ENCODE measurements around the gene PLA2G15. TPM values are rescaled to one million over a fixed set of nuclear protein-coding genes. Genes with fewer than 3 reads are reported as not detected.

The PLA2G15 gene
- total RNA-seq, 1 experiment from 2014 or later, result 4.6 TPM

DNA sequence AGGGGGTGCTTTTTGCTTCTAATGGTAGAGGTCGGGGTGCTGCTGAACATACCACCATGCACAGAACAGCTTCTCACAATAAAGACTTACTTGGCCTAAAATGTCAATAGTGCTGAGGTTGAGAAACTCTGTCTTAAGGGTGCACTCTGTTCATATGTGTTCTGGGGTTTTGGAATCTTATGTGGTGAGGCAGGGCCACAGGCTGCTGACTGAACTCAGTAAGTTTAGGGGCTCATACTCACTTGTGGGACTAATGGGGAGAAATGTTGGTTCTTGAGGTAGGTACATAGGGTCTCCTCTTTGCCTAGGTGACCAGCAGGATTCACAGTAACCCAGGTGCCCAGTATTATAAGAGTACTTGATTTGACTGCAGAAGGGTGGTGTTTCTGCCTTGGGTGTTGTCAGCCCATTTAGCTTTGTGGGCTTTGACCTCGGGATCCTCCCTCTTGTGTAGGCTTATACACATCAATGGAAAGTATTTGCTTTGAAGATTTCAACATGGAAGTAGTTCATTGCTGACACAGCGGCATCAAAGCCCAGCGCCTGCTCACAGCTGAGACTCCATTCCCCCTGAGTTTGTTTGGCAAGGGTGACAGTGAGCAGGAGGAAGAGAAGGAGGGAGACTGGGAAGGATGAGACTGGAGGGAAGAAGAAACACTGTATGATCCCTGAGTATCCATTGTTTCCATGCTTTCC, 36.3 kb downstream of the PLA2G15 start:
- Mint-ChIP-seq H3K27me3 (ENCODE audit: insufficient read depth, unreplicated experiment) (no peaks in the 10 kb centered on the region), H3K36me3 (ENCODE audit: insufficient read depth, unreplicated experiment) (peaks cover 75% of the 10 kb centered on the region), H3K27ac (ENCODE audit: low read depth, unreplicated experiment) (no peak overlapping the region), H3K9me3 (ENCODE audit: unreplicated experiment) (no peaks in the 10 kb centered on the region), H3K4me1 (ENCODE audit: insufficient read depth, unreplicated experiment) (peaks cover 6% of the 10 kb centered on the region), H3K4me3 (ENCODE audit: unreplicated experiment) (no peak overlapping the region)
- no TSS peak for BruUV-seq (replicated peaks)
- ChIA-PET POLR2A (no interaction called here), CTCF (interaction anchor here (1.0 kb wide), 1 partner anchor 11 kb away, joined by 3 read pairs; no protein-coding TSS in a partner anchor)
- DNase-seq (ENCODE audit: unreplicated experiment), result no peak
- intact Hi-C loops (cut with micrococcal nuclease), result no loop called here
- TF ChIP-seq CTCF (IDR thresholded peaks at IDR 0.05; ENCODE audit: unreplicated experiment), result no peak

- Mint-ChIP-seq H3K4me1 (ENCODE audit: insufficient read depth, unreplicated experiment) (peaks cover 8% of the 10 kb centered on the region), H3K27me3 (ENCODE audit: insufficient read depth, unreplicated experiment) (no peaks in the 10 kb centered on the region), H3K4me3 (ENCODE audit: unreplicated experiment) (no peak overlapping the region), H3K27ac (ENCODE audit: low read depth, unreplicated experiment) (no peak overlapping the region), H3K36me3 (ENCODE audit: insufficient read depth, unreplicated experiment) (peaks cover 75% of the 10 kb centered on the region), H3K9me3 (ENCODE audit: unreplicated experiment) (no peaks in the 10 kb centered on the region)
- no TSS peak for BruUV-seq (replicated peaks)
- no peak for TF ChIP-seq CTCF (IDR thresholded peaks at IDR 0.05; ENCODE audit: unreplicated experiment)
- intact Hi-C loops (cut with micrococcal nuclease), result no loop called here
- no peak for DNase-seq (ENCODE audit: unreplicated experiment)
- ChIA-PET POLR2A (no interaction called here), CTCF (no interaction called here)
These were observed 36.9 kb downstream of the PLA2G15 start for GRCh38 chr16:68282064-68282452.

DNA sequence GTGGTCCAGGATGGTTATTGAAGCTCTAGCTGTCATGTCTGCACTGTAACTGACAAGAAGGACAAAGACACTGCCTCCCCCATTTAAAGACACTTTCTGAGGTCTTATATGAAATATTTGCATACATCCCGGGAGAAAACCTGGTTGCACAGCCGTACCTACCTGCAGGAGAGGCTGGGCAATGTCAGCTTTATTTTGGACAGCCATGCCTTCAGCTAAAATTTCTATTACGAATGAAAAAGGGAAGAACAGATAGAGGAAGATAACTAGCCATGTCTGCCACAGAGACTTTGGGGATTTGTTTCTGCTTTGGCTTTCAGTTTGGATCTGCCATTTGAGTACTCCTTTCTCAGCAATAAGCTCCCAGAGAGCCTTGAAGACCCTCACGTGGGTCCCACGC, 38.2 kb downstream of the PLA2G15 start:
- no TSS peak for BruUV-seq (replicated peaks)
- TF ChIP-seq CTCF (IDR thresholded peaks at IDR 0.05; ENCODE audit: unreplicated experiment), result no peak
- Mint-ChIP-seq H3K9me3 (ENCODE audit: unreplicated experiment) (no peaks in the 10 kb centered on the region), H3K27me3 (ENCODE audit: insufficient read depth, unreplicated experiment) (no peaks in the 10 kb centered on the region), H3K36me3 (ENCODE audit: insufficient read depth, unreplicated experiment) (peaks cover 78% of the 10 kb centered on the region), H3K4me3 (ENCODE audit: unreplicated experiment) (no peak overlapping the region), H3K27ac (ENCODE audit: low read depth, unreplicated experiment) (peak overlapping the region; percentile 13), H3K4me1 (ENCODE audit: insufficient read depth, unreplicated experiment) (peaks cover 20% of the 10 kb centered on the region)
- intact Hi-C loops (cut with micrococcal nuclease), result no loop called here
- ChIA-PET POLR2A (interaction anchor here (1.0 to 3.7 kb wide), 5 partner anchors 7 to 46 kb away, joined by 3 to 16 read pairs (median 6); partner anchors contain the start of genes PRMT7 and SLC7A6OS), CTCF (interaction anchor here (0.6 to 4.7 kb wide), 5 partner anchors 10 to 801 kb away, joined by 3 to 46 read pairs (median 4); partner anchors contain the start of gene SLC7A6)
- DNase-seq (ENCODE audit: unreplicated experiment), result no peak

DNA sequence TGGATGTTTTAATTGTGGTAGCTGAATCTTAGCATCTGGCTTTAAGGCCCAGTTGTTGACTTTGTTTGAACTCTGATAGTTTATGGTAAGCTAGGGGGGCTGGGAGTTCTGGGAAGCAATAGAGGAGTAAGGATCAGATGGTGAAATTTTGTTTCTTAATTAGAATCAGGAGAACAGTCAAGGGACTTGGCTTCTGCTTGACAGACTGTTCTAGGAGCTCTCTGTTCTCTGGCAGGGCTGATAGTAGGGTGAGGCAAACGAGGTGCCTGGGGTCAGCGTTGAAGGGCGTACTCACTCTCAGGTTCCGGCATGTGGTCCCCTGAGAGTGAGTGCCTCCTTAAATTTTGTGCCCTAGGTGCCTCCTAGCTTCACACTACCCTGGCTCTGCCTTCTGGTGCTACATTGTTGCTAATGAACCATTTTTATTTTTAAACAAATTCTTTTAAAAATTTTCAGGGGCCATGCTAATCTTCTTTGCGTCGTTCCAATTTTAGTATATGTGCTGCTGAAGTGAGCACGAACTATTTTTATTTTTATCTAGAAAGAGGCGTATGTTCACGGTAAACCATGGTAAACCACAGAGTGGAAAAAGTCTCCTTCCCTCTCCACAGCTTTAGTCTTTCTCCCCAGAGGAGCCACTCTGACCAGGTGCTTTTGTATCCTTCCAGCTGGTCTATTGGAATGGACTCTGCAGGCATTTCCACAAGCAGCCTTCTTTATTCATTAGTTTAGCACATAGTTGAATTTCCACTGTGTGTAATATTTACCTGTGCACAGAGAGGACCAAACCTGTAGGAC, 38.8 kb downstream of the PLA2G15 start:
- H3K27me3 Mint-ChIP-seq (ENCODE audit: insufficient read depth, unreplicated experiment), result no peaks in the 10 kb centered on the region
- no peak overlapping the region for H3K4me3 Mint-ChIP-seq (ENCODE audit: unreplicated experiment)
- TF ChIP-seq CTCF (IDR thresholded peaks at IDR 0.05; ENCODE audit: unreplicated experiment), result no peak
- H3K36me3 Mint-ChIP-seq (ENCODE audit: insufficient read depth, unreplicated experiment), result peaks cover 81% of the 10 kb centered on the region
- peaks cover 20% of the 10 kb centered on the region for H3K4me1 Mint-ChIP-seq (ENCODE audit: insufficient read depth, unreplicated experiment)
- H3K9me3 Mint-ChIP-seq (ENCODE audit: unreplicated experiment), result no peaks in the 10 kb centered on the region
- CTCF ChIA-PET, result interaction anchor here (0.6 to 4.7 kb wide), 6 partner anchors 11 to 801 kb away, joined by 3 to 46 read pairs (median 4); partner anchors contain the start of gene SLC7A6
- POLR2A ChIA-PET, result interaction anchor here (1.0 to 3.7 kb wide), 6 partner anchors 8 to 47 kb away, joined by 3 to 16 read pairs (median 6); partner anchors contain the start of genes PRMT7 and SLC7A6OS
- H3K27ac Mint-ChIP-seq (ENCODE audit: low read depth, unreplicated experiment), result peak overlapping the region; percentile 13
- no TSS peak for BruUV-seq (replicated peaks)
- intact Hi-C loops (cut with micrococcal nuclease), result no loop called here
- no peak for DNase-seq (ENCODE audit: unreplicated experiment)

Data from MCF 10A (cell line).